GM12873 (cell line): Measurements from ENCODE around the gene NR5A2.

Experiments used
- TF ChIP-seq, protein P1 (sequence below): IDR thresholded peaks from 2 replicates; pipeline ENCODE4 v1.5.1; 2012; ENCODE audit warnings: low read depth, mild to moderate bottlenecking, moderate library complexity, low read length, control low read depth; ENCODE audit not compliant: insufficient read depth; ENCODE audit errors: missing control alignments

NR5A2 gene

GRCh38 chr1:200049810-200050209, 22.3 kb downstream of the NR5A2 start:
- TF ChIP-seq, protein P1, sequence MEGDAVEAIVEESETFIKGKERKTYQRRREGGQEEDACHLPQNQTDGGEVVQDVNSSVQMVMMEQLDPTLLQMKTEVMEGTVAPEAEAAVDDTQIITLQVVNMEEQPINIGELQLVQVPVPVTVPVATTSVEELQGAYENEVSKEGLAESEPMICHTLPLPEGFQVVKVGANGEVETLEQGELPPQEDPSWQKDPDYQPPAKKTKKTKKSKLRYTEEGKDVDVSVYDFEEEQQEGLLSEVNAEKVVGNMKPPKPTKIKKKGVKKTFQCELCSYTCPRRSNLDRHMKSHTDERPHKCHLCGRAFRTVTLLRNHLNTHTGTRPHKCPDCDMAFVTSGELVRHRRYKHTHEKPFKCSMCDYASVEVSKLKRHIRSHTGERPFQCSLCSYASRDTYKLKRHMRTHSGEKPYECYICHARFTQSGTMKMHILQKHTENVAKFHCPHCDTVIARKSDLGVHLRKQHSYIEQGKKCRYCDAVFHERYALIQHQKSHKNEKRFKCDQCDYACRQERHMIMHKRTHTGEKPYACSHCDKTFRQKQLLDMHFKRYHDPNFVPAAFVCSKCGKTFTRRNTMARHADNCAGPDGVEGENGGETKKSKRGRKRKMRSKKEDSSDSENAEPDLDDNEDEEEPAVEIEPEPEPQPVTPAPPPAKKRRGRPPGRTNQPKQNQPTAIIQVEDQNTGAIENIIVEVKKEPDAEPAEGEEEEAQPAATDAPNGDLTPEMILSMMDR = no peak

GRCh38 chr1:200051620-200052019, 24.1 kb downstream of the NR5A2 start:
- TF ChIP-seq, protein P1 = no peak

DNA sequence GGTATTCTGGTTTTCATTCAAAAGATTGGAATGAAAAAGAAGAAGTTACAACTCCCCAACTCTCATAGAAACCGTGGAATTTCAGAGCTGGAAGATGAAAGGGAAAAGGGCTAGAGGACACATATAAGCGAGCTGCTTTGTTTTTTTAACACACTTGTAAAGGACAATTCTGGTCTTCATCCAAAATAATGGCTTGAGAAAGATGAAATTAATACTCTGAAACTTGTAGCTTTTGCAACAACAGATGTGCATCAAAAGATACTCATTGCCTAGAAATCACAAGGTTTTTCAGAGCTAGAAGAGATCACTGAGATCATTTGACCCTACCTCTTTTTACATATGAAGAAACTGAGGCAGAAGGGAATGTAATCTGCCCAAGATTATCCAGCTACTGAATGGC, 25.6 kb downstream of the NR5A2 start:
- TF ChIP-seq, protein P1 = no peak

GRCh38 chr1:200053646-200054045, 26.1 kb downstream of the NR5A2 start:
- TF ChIP-seq, protein P1 = no peak

DNA sequence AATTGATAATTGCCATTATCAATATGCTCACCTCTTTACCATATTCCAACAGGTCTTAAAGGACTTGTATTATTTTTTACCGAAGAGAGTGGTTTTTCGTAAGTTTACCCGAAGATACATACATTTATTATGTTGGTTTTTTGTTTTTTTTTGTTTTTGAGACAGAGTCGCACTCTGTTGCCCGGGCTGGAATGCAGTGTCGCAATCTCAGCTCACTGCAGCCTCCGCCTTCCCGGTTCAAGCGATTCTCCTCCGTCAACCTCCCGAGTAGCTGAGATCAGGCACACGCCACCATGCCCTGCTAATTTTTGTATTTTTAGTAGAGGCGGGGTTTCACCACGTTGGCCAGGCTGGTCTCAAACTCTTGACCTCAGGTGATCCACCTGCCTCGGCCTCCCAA, 30.8 kb downstream of the NR5A2 start:
- TF ChIP-seq, protein P1 = no peak

- TF ChIP-seq, protein P1 = no peak
Measured at GRCh38 chr1:200062143-200062542, 34.6 kb downstream of the NR5A2 start.

- TF ChIP-seq, protein P1 = no peak
Measured at GRCh38 chr1:200072636-200073285, 45.3 kb downstream of the NR5A2 start.

DNA sequence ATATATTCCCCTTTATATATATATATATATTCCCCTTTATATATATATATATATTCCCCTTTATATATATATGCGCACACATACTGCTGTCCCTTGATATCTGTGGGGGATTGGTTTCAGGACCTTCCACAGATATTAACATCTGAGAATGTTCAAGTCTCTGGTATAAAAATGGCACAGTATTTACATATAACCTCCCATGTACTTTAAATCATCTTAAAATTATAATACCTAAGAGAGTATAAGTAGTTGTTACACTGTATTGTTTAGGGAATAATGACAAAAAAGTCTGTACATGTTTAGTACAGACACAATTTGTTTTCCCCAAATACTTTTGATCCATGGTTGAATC, 45.8 kb downstream of the NR5A2 start:
- TF ChIP-seq, protein P1 = no peak
